CD14-positive monocyte (primary cell): ENCODE data around the gene HNRNPH1. TPM values are rescaled to one million over a fixed set of nuclear protein-coding genes. Genes with fewer than 3 reads are reported as not detected.

Experiments used
- DNase-seq, 3 donors: peaks; one replicate each; pipeline ENCODE4 v3.0.0-alpha.2; 2011 to 2022
- H2AFZ ChIP-seq: 2 replicates; pipeline ENCODE4 v1.6.0; 2012; ENCODE audit warnings: mild to moderate bottlenecking, low read depth, low read length, inconsistent platforms; ENCODE audit not compliant: insufficient read depth, poor library complexity, severe bottlenecking
- H3K27ac ChIP-seq, 2 donors: 1 replicate in 1 of 2; 2 replicates in 1 of 2; pipeline ENCODE4 v1.5.1; 2012 to 2013; ENCODE audit warnings: low read length in 2 of 2, control low read depth in 1 of 2, inconsistent platforms in 1 of 2, low read depth in 1 of 2, mild to moderate bottlenecking in 1 of 2
- H3K27me3 ChIP-seq, 2 donors: one replicate each; pipeline versions ENCODE4 v1.6.0 to v1.6.1; 2011 to 2013; ENCODE audit warnings: low read length in 2 of 2; ENCODE audit not compliant: control insufficient read depth in 2 of 2, insufficient read depth in 2 of 2
- H3K36me3 ChIP-seq, 2 donors: replicated peaks in 1 of 2; 1 replicate in 1 of 2; 2 replicates in 1 of 2; pipeline versions ENCODE4 v1.5.1 to v1.6.1; 2012 to 2013; ENCODE audit warnings: low read length in 2 of 2, control low read depth in 1 of 2, inconsistent platforms in 1 of 2, mild to moderate bottlenecking in 1 of 2; ENCODE audit not compliant: insufficient read depth in 2 of 2, control insufficient read depth in 1 of 2
- H3K4me1 ChIP-seq, 2 donors: 1 replicate in 1 of 2; 2 replicates in 1 of 2; pipeline versions ENCODE4 v1.5.1 to v1.6.1; 2012 to 2013; ENCODE audit warnings: low read length in 2 of 2, control low read depth in 1 of 2, inconsistent platforms in 1 of 2, mild to moderate bottlenecking in 1 of 2, moderate library complexity in 1 of 2; ENCODE audit not compliant: insufficient read depth in 2 of 2, control insufficient read depth in 1 of 2
- H3K4me2 ChIP-seq: replicated peaks from 2 replicates; pipeline ENCODE3; 2012; ENCODE audit warnings: low read length, moderate library complexity, mild to moderate bottlenecking; ENCODE audit not compliant: poor library complexity, severe bottlenecking; ENCODE audit errors: extremely low read depth
- H3K4me3 ChIP-seq, 3 experiments: fragments of 200-600 bp in 1 of 3; sonication (generic) in 1 of 3; replicated peaks in 1 of 3; 1 replicate in 2 of 3; 2 replicates in 1 of 3; pipeline ENCODE4 v1.5.1; 2011 to 2013; ENCODE audit warnings: low read length in 3 of 3, mild to moderate bottlenecking in 3 of 3, control low read depth in 2 of 3, low read depth in 2 of 3, inconsistent platforms in 1 of 3, moderate library complexity in 1 of 3
- H3K79me2 ChIP-seq: 2 replicates; pipeline ENCODE4 v1.6.0; 2012; ENCODE audit warnings: mild to moderate bottlenecking, control low read depth, inconsistent platforms, low read length, moderate library complexity; ENCODE audit not compliant: insufficient read depth
- H3K9ac ChIP-seq: 2 replicates; pipeline ENCODE4 v1.6.0; 2017; ENCODE audit warnings: low read length, mild to moderate bottlenecking; ENCODE audit not compliant: insufficient read depth, poor library complexity, severe bottlenecking
- H3K9me3 ChIP-seq, 2 donors: replicated peaks in 1 of 2; 1 replicate in 1 of 2; 2 replicates in 1 of 2; pipeline versions ENCODE4 v1.5.1 to v1.6.1; 2012 to 2013; ENCODE audit warnings: low read length in 2 of 2, control low read depth in 1 of 2; ENCODE audit not compliant: control insufficient read depth in 1 of 2, insufficient read depth in 1 of 2
- H4K20me1 ChIP-seq: 2 replicates; pipeline ENCODE4 v1.6.0; 2012; ENCODE audit warnings: mild to moderate bottlenecking, low read length, control low read depth, moderate library complexity; ENCODE audit not compliant: insufficient read depth
- H3K27ac Mint-ChIP-seq, 7 donors: one replicate each; pipeline ENCODE4 v1.8.0; 2020; ENCODE audit warnings: mild to moderate bottlenecking in 7 of 7, mixed read lengths in 7 of 7, moderate library complexity in 6 of 7, inconsistent platforms in 2 of 7
- H3K27me3 Mint-ChIP-seq, 3 donors: one replicate each; pipeline ENCODE4 v1.8.0; 2021 to 2022; ENCODE audit warnings: low read depth in 3 of 3, mild to moderate bottlenecking in 3 of 3, mixed read lengths in 3 of 3, moderate library complexity in 3 of 3, inconsistent platforms in 1 of 3
- H3K36me3 Mint-ChIP-seq, 2 donors: one replicate each; pipeline ENCODE4 v1.8.0; 2020; ENCODE audit warnings: mixed read lengths in 2 of 2, inconsistent platforms in 1 of 2, mild to moderate bottlenecking in 1 of 2
- H3K4me1 Mint-ChIP-seq: one replicate; pipeline ENCODE4 v1.8.0; 2020; ENCODE audit warnings: mild to moderate bottlenecking, mixed read lengths
- H3K4me3 Mint-ChIP-seq, 2 donors: one replicate each; pipeline ENCODE4 v1.8.0; 2020; ENCODE audit warnings: mild to moderate bottlenecking in 2 of 2, mixed read lengths in 2 of 2, moderate library complexity in 1 of 2
- H3K9me3 Mint-ChIP-seq, 7 donors: one replicate each; pipeline ENCODE4 v1.8.0; 2020 to 2022; ENCODE audit warnings: mixed read lengths in 7 of 7, mild to moderate bottlenecking in 6 of 7, moderate library complexity in 6 of 7, inconsistent platforms in 2 of 7
- CTCF ChIP-seq: fragments of 200-600 bp; IDR thresholded peaks from one replicate; pipeline ENCODE4 v1.8.0; 2022; ENCODE audit warnings: antibody characterized with exemption, mild to moderate bottlenecking
- WGBS: methylation state at CpG from one replicate; pipeline ENCODE4 v1.1.5; 2013; ENCODE audit warnings: missing lambda C conversion rate; ENCODE audit not compliant: insufficient coverage; 5-methylcytosine and 5-hydroxymethylcytosine counted together
- intact Hi-C, 2 donors: fragments of 100-400 bp; cut with micrococcal nuclease; formaldehyde crosslinking; loops; one replicate each; pipeline versions ENCODE4 v1.15.0 to v1.15.1; 2023
- polyA plus RNA-seq, 3 donors: library from polyadenylated mRNA; depleted of rRNA in 1 of 3; unstranded in 2 of 3; stranded (reverse) in 1 of 3; fragments of 300-500 nt in 2 of 3; fragments of >200 nt in 1 of 3; fragmentation: Illumina TruSeq in 2 of 3; gene quantifications; 1 replicate in 2 of 3; 2 replicates in 1 of 3; pipeline ENCODE4 v1.2.3, GENCODE V29; 2012 to 2021

The HNRNPH1 gene
- polyA plus RNA-seq, 3 donors = 47.4 to 522 (median 51.9) TPM

DNA sequence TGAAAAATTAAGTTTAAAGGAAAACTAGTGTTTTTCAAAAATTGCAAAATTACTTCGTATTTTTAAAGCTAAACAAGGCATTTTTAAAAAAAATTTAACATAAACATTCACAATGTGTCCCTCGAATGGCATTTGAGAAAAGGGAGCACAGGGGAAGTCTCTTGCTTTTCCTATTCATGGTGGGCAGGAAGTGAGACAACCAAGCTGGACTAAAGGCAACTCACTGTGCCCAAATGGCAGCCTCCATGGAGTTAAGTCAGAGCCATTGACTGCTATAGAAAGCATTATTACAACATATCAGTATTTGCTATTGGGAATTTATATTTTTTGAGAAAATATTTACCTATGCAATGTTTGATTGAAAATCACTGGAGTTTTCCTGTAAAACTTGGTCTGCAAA, 8.3 kb downstream of the HNRNPH1 start:
- Histone ChIP-seq H3K27ac (no peak overlapping the region), H3K4me1 (peaks cover 4 to 15% of the 10 kb centered on the region in 2 donors), H2AFZ (no peak overlapping the region), H4K20me1 (peaks cover 99% of the 10 kb centered on the region), H3K9ac (no peak overlapping the region), H3K36me3 (peaks cover 99 to 100% of the 10 kb centered on the region in 2 donors), H3K79me2 (peaks cover 73% of the 10 kb centered on the region), H3K4me2 (no peak overlapping the region), H3K27me3 (no peaks in the 10 kb centered on the region), H3K9me3 (no peaks in the 10 kb centered on the region), H3K4me3 (no peak overlapping the region)
- Mint-ChIP-seq H3K36me3 (peaks cover 84 to 90% of the 10 kb centered on the region in 2 donors), H3K27ac (no peak overlapping the region), H3K4me1 (peaks cover 11% of the 10 kb centered on the region), H3K9me3 (no peaks in the 10 kb centered on the region), H3K4me3 (no peak overlapping the region), H3K27me3 (no peaks in the 10 kb centered on the region)
- no peak for DNase-seq
- intact Hi-C loops = no loop called here
- TF ChIP-seq CTCF = no peak
- no CpG with 5 or more reads among the region's 2 CpGs for WGBS

- DNase-seq = no peak
- Histone ChIP-seq H2AFZ (no peak overlapping the region), H3K9ac (no peak overlapping the region), H4K20me1 (peaks cover 99% of the 10 kb centered on the region), H3K9me3 (no peaks in the 10 kb centered on the region), H3K4me2 (no peak overlapping the region), H3K4me1 (peaks cover 4 to 10% of the 10 kb centered on the region in 2 donors), H3K79me2 (peaks cover 69% of the 10 kb centered on the region), H3K4me3 (no peak overlapping the region), H3K27me3 (no peaks in the 10 kb centered on the region), H3K36me3 (peaks cover 99 to 100% of the 10 kb centered on the region in 2 donors), H3K27ac (no peak overlapping the region)
- Mint-ChIP-seq H3K36me3 (peaks cover 84 to 90% of the 10 kb centered on the region in 2 donors), H3K4me1 (peaks cover 7% of the 10 kb centered on the region), H3K27me3 (no peaks in the 10 kb centered on the region), H3K9me3 (no peaks in the 10 kb centered on the region), H3K27ac (no peak overlapping the region), H3K4me3 (no peak overlapping the region)
- WGBS = 90% methylated on average over 2 of the region's 8 CpGs
- intact Hi-C loops = no loop called here
- no peak for TF ChIP-seq CTCF
Measured at GRCh38 chr5:179614745-179615144, 8.7 kb downstream of the HNRNPH1 start.
